Measurements from ENCODE around the gene ATP13A2. TPM values are rescaled to one million over a fixed set of nuclear protein-coding genes. Genes with fewer than 3 reads are reported as not detected.

ATP13A2 gene
- total RNA-seq, 1 donor from 2014 or later = 31.9 TPM

GRCh38 chr1:17027403-17027802, 15.7 kb upstream of the ATP13A2 start:
- no peak for DNase-seq
- POLR2A ChIA-PET = no interaction called here
- Mint-ChIP-seq H3K4me3 (no peak overlapping the region), H3K27ac (no peak overlapping the region), H3K36me3 (ENCODE audit: low read depth) (peaks cover 79% of the 10 kb centered on the region), H3K27me3 (no peaks in the 10 kb centered on the region), H3K4me1 (peaks cover 2% of the 10 kb centered on the region), H3K9me3 (no peaks in the 10 kb centered on the region)
- CTCF ChIA-PET = no interaction called here
- no peak for ATAC-seq (ENCODE audit: low read depth)
- intact Hi-C loops (cut with micrococcal nuclease) = no loop called here
- TF ChIP-seq CTCF (IDR thresholded peaks at IDR 0.05) = no peak

- CTCF ChIA-PET = no interaction called here
- Mint-ChIP-seq H3K4me1 (peaks cover 2% of the 10 kb centered on the region), H3K27ac (no peak overlapping the region), H3K4me3 (no peak overlapping the region), H3K36me3 (ENCODE audit: low read depth) (peaks cover 89% of the 10 kb centered on the region), H3K27me3 (no peaks in the 10 kb centered on the region), H3K9me3 (no peaks in the 10 kb centered on the region)
- intact Hi-C loops (cut with micrococcal nuclease) = no loop called here
- POLR2A ChIA-PET = no interaction called here
- ATAC-seq (ENCODE audit: low read depth) = no peak
- TF ChIP-seq CTCF (IDR thresholded peaks at IDR 0.05) = no peak
- DNase-seq = no peak
These were observed 13.0 kb upstream of the ATP13A2 start for GRCh38 chr1:17024721-17025120.

- no peak for DNase-seq
- Mint-ChIP-seq H3K36me3 (ENCODE audit: low read depth) (peaks cover 89% of the 10 kb centered on the region), H3K27me3 (no peaks in the 10 kb centered on the region), H3K4me1 (peaks cover 11% of the 10 kb centered on the region), H3K9me3 (no peaks in the 10 kb centered on the region), H3K4me3 (no peak overlapping the region), H3K27ac (no peak overlapping the region)
- no peak for TF ChIP-seq CTCF (IDR thresholded peaks at IDR 0.05)
- ChIA-PET CTCF (interaction anchor here (2.1 kb wide), 1 partner anchor 23 kb away, joined by 8 read pairs; no protein-coding TSS in a partner anchor), POLR2A (no interaction called here)
- ATAC-seq (ENCODE audit: low read depth) = no peak
- intact Hi-C loops (cut with micrococcal nuclease) = no loop called here
These were observed 11.8 kb upstream of the ATP13A2 start for GRCh38 chr1:17023573-17023972.

- DNase-seq = no peak
- intact Hi-C loops (cut with micrococcal nuclease) = no loop called here
- Mint-ChIP-seq H3K4me1 (peaks cover 15% of the 10 kb centered on the region), H3K27ac (no peak overlapping the region), H3K27me3 (no peaks in the 10 kb centered on the region), H3K36me3 (ENCODE audit: low read depth) (peaks cover 89% of the 10 kb centered on the region), H3K9me3 (no peaks in the 10 kb centered on the region), H3K4me3 (no peak overlapping the region)
- no peak for TF ChIP-seq CTCF (IDR thresholded peaks at IDR 0.05)
- CTCF ChIA-PET = interaction anchor here (2.1 kb wide), 1 partner anchor 23 kb away, joined by 8 read pairs; no protein-coding TSS in a partner anchor
- POLR2A ChIA-PET = no interaction called here
- no peak for ATAC-seq (ENCODE audit: low read depth)
These were observed 11.4 kb upstream of the ATP13A2 start for GRCh38 chr1:17023102-17023501.

- no peak for DNase-seq
- H3K4me1 Mint-ChIP-seq = peaks cover 15% of the 10 kb centered on the region
- H3K27me3 Mint-ChIP-seq = no peaks in the 10 kb centered on the region
- H3K36me3 Mint-ChIP-seq (ENCODE audit: low read depth) = peaks cover 83% of the 10 kb centered on the region
- H3K9me3 Mint-ChIP-seq = no peaks in the 10 kb centered on the region
- no peak for ATAC-seq (ENCODE audit: low read depth)
- intact Hi-C loops (cut with micrococcal nuclease) = no loop called here
- no peak overlapping the region for H3K4me3 Mint-ChIP-seq
- H3K27ac Mint-ChIP-seq = no peak overlapping the region
- CTCF ChIA-PET = interaction anchor here (2.1 kb wide), 1 partner anchor 24 kb away, joined by 8 read pairs; no protein-coding TSS in a partner anchor
- POLR2A ChIA-PET = interaction anchor here (0.6 kb wide), 1 partner anchor 30 kb away, joined by 4 read pairs; no protein-coding TSS in a partner anchor
- no peak for TF ChIP-seq CTCF (IDR thresholded peaks at IDR 0.05)
These were observed 10.2 kb upstream of the ATP13A2 start for GRCh38 chr1:17021896-17022295.

Data from activated B cell treated with CpG ODN at 0.5 μM for 24 hours (primary cell).